Stomach smooth muscle (tissue), 2 donors: ENCODE results near the gene ZDHHC22.
A peak's percentile ranks its signal among the peaks of the same experiment; 100 is the strongest.

Experiments used
- H3K27ac ChIP-seq: one replicate; pipeline ENCODE4 v1.7.0; 2013; ENCODE audit warnings: mild to moderate bottlenecking, low read length, inconsistent platforms
- H3K27me3 ChIP-seq, 2 donors: one replicate each; pipeline ENCODE4 v1.7.0; 2013; ENCODE audit warnings: low read length in 2 of 2; ENCODE audit not compliant: insufficient read depth in 2 of 2, control insufficient read depth in 1 of 2
- H3K36me3 ChIP-seq, 2 donors: one replicate each; pipeline ENCODE4 v1.7.0; 2013; ENCODE audit warnings: low read length in 2 of 2; ENCODE audit not compliant: control insufficient read depth in 2 of 2, insufficient read depth in 2 of 2
- H3K4me1 ChIP-seq: one replicate; pipeline ENCODE4 v1.7.0; 2013; ENCODE audit warnings: low read length; ENCODE audit not compliant: control insufficient read depth, insufficient read depth
- H3K4me3 ChIP-seq, 2 donors: one replicate each; pipeline ENCODE4 v1.7.0; 2013; ENCODE audit warnings: low read length in 2 of 2
- H3K9ac ChIP-seq, 2 donors: one replicate each; pipeline ENCODE4 v1.7.0; 2013; ENCODE audit warnings: low read length in 2 of 2, mild to moderate bottlenecking in 1 of 2
- H3K9me3 ChIP-seq, 2 donors: one replicate each; pipeline ENCODE4 v1.7.0; 2013; ENCODE audit warnings: low read length in 2 of 2; ENCODE audit not compliant: control insufficient read depth in 2 of 2
- donor health status: healthy.
- donor health status: Pancreatic carcinoma.

Gene ZDHHC22

DNA sequence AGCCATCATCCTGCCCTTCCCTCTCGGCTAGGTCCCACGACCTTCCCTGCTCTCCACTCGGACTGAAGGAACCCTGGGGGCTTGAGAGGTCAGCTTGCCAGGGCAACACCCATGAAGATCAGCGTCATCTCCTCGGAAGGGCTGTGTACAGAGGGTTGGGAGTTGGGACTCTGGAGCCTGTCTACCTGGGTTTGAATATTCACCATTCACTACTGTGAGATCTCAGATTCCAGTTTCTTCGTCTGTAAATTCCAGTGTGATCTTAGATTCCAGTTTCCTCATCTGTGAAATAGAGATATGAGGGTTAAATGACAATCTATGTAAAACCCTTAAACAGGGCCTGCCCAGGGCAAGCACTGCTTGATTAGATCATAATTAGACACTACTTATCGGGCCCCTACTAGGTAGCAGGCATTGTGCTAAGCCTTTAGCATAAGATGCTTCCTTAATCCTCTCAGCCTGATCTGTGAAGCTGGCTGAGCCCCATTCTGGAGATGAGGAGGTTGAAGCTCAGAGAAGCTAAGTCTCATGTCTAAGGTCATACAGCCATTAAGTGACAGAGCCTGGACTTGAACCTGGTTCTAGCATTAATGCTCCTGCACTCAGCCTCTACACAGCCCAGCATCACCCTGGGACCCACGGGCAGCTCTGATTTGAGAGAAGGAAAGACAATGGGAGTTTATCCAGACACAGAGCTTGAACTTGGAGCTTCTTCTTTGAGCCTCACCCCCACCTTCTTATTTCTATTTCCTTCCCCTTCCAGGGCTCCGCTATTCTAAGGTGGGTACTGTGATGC, 612 bp upstream of the ZDHHC22 start:
- no peaks in the 10 kb centered on the region for H3K9me3 ChIP-seq
- H3K4me3 ChIP-seq: peak overlapping the region in 1 of 2 donors; percentile 62
- peaks cover 74 to 79% of the 10 kb centered on the region in 2 donors for H3K27me3 ChIP-seq
- H3K27ac ChIP-seq: no peak overlapping the region
- H3K9ac ChIP-seq: no peak overlapping the region
- H3K4me1 ChIP-seq: peaks cover 23% of the 10 kb centered on the region
- no peaks in the 10 kb centered on the region for H3K36me3 ChIP-seq

DNA sequence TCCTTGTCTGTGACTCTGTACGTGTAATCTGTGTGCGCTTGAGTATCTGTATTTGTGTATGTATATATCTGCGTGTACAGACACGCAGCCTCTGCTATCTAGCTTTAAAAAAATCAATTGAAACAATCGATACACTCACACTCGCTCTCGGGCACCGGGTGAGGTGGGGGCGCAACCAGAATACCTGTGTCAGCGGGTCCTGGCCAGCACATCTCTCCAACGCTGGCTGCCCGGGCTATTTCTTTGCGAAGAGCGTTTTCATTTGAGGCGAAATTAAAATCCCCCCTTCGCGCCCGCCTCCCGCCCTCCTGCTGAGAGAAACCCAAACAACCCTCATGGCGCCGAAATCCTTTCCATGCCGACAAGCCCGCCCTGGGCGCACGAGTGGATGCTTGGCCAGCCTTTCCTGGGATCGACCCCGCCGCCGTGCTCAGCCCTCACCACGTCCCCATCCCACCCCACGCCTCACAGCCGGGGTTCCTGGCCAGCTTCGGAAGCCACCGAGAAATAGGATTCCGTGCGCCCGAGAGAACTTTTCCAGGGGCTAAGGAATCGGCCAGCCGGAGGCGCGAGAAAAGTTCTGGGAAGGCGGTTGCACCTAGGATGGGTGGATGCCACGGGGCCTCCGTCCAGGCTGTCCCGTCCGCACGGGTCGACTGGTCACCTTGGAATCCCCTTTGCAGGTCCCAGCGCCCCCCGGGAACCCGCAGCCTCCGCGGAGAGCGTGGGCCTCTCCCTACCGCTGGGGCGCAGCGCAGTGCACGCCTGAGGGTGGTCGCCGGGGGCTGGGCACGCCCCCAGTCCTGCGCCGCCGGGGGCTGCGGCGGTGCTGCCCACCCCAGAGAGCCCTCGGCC, 1.0 kb downstream of the ZDHHC22 start:
- Histone ChIP-seq H3K27ac (no peak overlapping the region), H3K4me3 (peak overlapping the region in 1 of 2 donors; percentile 62), H3K9ac (no peak overlapping the region), H3K36me3 (no peaks in the 10 kb centered on the region), H3K9me3 (no peaks in the 10 kb centered on the region), H3K4me1 (peaks cover 23% of the 10 kb centered on the region), H3K27me3 (peaks cover 67 to 68% of the 10 kb centered on the region in 2 donors)

DNA sequence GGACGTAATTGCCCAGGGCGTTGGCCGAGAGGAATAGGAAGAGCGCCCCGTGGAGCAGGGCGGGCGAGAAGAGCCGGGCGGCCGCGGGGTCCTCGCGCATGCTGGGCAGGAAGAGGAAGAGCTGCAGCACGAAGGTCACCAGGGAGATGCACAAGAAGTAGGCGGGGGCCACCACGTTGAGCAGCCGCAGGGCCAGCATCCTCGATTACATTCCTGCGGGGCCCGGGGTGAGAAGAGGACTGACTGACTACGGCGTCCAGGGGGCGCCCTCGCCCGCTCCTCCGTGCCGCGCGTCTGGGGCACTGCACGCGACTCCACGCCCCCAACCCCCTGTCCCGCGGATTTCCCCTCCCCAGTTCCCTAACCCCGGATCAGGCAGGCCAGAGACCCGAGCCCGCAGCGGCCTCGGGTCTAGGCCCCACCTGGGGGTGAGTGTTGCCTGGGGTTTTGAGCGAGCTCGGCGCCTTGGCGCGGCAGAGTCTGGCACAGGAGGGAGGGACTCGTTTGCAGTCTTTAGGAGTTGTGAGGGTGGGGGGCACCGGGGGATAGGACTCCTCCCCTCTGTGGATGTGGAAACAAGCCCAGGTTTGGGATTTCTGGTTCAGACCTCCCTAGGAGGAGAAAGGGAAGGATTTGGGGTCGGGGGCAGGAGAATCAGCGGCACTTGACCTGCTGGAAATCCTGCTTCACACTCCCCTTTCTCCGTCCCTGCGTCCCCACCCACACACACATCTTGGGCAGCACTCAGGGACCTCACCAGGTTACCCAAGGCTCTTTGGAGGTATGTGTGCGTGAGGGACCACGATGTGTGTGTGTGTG, 1.8 kb downstream of the ZDHHC22 start:
- H3K4me3 ChIP-seq: no peak overlapping the region
- no peak overlapping the region for H3K9ac ChIP-seq
- H3K27ac ChIP-seq: no peak overlapping the region
- no peaks in the 10 kb centered on the region for H3K9me3 ChIP-seq
- peaks cover 64 to 67% of the 10 kb centered on the region in 2 donors for H3K27me3 ChIP-seq
- no peaks in the 10 kb centered on the region for H3K36me3 ChIP-seq
- peaks cover 23% of the 10 kb centered on the region for H3K4me1 ChIP-seq

DNA sequence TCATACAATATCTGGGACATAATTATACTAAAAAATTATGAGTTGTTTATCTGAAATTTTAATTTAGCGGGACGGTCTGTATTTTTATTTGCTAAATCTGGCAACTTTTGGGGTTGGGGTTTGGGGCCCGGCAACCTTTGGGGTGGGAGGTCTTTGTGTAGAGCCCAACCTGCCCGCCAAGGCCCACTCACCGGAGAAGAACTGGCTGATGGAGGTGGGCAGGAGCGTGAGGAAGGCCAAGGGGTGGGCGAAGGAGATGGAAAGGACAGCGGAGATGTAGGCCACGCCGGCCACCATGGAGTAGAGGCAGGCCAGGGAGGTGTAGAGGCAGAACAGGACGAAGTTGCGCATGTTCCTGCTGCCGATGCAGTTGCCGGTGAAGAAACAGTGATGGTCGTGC, 2.6 kb downstream of the ZDHHC22 start:
- Histone ChIP-seq H3K9ac (no peak overlapping the region), H3K27me3 (peaks cover 68 to 69% of the 10 kb centered on the region in 2 donors), H3K9me3 (no peaks in the 10 kb centered on the region), H3K36me3 (no peaks in the 10 kb centered on the region), H3K4me3 (no peak overlapping the region), H3K27ac (no peak overlapping the region), H3K4me1 (peaks cover 23% of the 10 kb centered on the region)

DNA sequence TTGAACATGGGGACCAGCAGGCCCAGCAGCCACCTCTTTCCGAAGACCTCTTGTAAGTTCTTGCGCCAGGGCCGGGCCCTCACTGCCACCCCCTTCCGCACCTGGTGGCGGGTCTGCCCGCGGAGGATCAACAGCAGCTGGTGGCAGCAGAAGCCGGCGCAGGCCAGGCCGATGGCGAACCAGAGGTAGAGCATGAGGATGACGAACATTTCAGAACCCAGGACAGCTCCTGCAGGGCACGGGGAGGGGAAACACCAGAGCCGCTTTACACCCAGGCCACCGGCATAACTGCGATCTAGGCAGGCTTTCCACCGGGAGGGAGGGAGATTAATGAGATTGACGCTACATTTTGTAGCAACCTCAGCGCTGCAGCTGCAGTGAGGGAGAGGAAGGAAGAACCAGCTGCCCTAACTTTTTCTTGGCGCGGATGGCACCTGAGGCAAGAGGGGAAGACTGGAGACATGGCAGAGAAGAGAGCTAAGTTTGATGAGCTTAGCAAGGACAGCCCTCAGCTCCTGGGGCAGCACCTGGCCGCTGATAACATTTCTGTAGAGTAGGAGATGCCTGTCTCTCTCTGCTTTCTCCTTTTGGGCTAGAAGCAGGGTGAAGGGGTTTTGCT, 7.8 kb downstream of the ZDHHC22 start:
- Histone ChIP-seq H3K36me3 (no peaks in the 10 kb centered on the region), H3K9me3 (no peaks in the 10 kb centered on the region), H3K4me3 (no peak overlapping the region), H3K27ac (no peak overlapping the region), H3K4me1 (no peaks in the 10 kb centered on the region), H3K27me3 (peaks cover 37 to 55% of the 10 kb centered on the region in 2 donors), H3K9ac (no peak overlapping the region)

DNA sequence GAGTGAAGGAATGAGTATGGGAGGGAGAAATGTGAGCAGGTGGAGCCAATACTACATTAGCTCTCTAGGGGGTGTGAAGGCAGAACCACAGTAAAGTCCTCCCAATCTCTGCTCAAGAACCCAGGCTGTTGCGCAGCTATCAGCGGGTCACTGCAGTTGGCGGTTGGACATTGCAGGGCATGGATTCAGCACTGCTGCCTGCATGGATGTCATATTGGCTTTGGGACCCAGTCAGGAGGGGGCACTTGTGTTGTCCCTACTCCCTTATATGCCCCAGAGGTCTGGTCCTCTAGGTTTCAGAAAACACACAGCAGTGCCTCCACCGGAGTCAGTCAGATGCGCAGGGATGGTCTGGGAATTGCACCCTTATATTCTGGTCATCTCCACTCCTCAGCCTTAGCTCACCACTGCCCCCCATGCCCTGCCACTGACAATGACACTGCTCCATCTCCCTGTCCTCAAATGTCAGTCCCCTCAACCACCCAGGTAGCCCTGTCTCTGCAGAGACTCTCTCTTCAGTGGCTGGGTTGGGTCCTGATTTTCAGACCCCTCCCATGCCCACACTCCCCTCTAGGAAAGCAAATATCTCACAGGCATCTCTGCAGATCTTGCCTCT, 9.6 kb downstream of the ZDHHC22 start:
- no peaks in the 10 kb centered on the region for H3K4me1 ChIP-seq
- no peaks in the 10 kb centered on the region for H3K36me3 ChIP-seq
- H3K9me3 ChIP-seq: no peaks in the 10 kb centered on the region
- no peak overlapping the region for H3K4me3 ChIP-seq
- H3K9ac ChIP-seq: no peak overlapping the region
- no peak overlapping the region for H3K27ac ChIP-seq
- H3K27me3 ChIP-seq: peaks cover 21 to 49% of the 10 kb centered on the region in 2 donors

DNA sequence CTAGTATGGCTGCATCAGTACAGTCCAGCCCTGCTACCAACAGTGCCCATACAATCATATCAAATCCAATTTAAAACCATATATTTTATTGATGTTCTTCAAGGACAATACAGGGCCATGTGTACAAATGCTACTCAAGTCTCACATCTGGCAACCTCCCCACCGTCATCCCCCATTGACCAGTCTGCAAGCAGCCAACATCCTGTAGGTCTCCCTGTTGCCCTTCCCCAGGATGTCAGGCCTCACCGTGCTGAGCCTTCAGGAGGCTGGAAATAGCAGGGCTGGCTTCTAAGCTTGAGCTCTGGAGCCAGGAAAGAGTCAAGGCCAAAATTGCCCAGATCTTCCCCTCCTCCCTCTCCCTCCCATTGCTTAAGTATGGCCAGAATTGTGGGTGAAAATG, 10.4 kb downstream of the ZDHHC22 start:
- H3K27me3 ChIP-seq: peaks cover 21 to 48% of the 10 kb centered on the region in 2 donors
- H3K4me1 ChIP-seq: no peaks in the 10 kb centered on the region
- H3K4me3 ChIP-seq: no peak overlapping the region
- no peaks in the 10 kb centered on the region for H3K9me3 ChIP-seq
- no peak overlapping the region for H3K9ac ChIP-seq
- H3K27ac ChIP-seq: no peak overlapping the region
- no peaks in the 10 kb centered on the region for H3K36me3 ChIP-seq

DNA sequence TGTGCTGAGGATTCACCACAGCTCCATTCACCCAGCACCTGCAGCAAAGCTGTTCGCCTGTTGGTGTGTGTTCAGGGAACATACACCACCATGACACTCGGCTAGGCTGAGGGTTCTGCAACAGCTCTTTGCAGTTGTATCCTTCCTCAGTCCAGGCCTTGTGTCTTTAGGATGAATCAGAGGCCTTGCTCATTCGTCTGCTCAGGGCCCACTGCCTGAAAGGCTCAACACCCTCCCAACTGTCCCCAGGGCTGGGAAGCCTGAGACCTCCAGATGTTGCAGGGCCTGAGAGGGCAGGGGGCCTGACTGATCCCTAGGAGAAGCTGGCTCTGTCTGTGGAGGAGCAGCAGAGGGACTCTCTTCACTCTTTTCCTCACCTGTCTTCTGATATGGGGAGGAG, 11.2 kb downstream of the ZDHHC22 start:
- peaks cover 29 to 50% of the 10 kb centered on the region in 2 donors for H3K27me3 ChIP-seq
- H3K9ac ChIP-seq: no peak overlapping the region
- no peaks in the 10 kb centered on the region for H3K9me3 ChIP-seq
- no peak overlapping the region for H3K27ac ChIP-seq
- no peak overlapping the region for H3K4me3 ChIP-seq
- H3K4me1 ChIP-seq: peaks cover 3% of the 10 kb centered on the region
- no peaks in the 10 kb centered on the region for H3K36me3 ChIP-seq

DNA sequence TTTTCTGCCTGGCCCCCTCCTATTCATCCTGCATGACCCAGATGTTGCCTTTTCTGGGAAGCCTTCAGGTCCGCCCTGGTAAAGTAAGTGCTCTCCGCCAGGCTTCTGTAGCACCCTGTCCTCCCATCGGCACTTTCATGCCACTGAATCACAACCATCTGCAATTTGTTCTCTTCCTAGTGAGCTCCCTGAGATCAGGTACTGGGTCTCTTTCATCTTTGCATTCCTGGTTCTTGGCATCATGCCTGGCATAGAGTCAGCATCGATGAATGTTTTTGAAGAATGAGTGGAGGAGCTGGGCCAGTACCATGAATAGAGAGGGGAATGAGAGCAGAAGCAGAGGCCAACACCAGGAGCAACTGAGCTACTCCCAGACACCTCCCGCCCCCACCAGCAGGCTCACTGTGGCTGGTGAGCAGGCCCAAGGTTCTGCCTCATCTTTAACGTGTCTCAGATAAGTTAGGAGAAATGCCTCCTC, 13.1 kb downstream of the ZDHHC22 start:
- no peaks in the 10 kb centered on the region for H3K9me3 ChIP-seq
- no peak overlapping the region for H3K27ac ChIP-seq
- H3K27me3 ChIP-seq: peaks cover 24 to 39% of the 10 kb centered on the region in 2 donors
- H3K4me3 ChIP-seq: no peak overlapping the region
- peaks cover 21% of the 10 kb centered on the region for H3K4me1 ChIP-seq
- H3K36me3 ChIP-seq: no peaks in the 10 kb centered on the region
- no peak overlapping the region for H3K9ac ChIP-seq
